ENCODE measurements around the gene ZNF787.
"Not testable (repeated sequence)": the region's sequence is repeated elsewhere in the genome, so short reads cannot be mapped to it uniquely, and the experiment has no call there.

ZNF787 gene

GRCh38 chr19:56119582-56119978 is 1.5 kb downstream of the ZNF787 start:
- DNase-seq (ENCODE audit: low read depth), result no peak

- DNase-seq (ENCODE audit: low read depth), result no peak
These were observed 2.2 kb downstream of the ZNF787 start for GRCh38 chr19:56118666-56119581.

DNA sequence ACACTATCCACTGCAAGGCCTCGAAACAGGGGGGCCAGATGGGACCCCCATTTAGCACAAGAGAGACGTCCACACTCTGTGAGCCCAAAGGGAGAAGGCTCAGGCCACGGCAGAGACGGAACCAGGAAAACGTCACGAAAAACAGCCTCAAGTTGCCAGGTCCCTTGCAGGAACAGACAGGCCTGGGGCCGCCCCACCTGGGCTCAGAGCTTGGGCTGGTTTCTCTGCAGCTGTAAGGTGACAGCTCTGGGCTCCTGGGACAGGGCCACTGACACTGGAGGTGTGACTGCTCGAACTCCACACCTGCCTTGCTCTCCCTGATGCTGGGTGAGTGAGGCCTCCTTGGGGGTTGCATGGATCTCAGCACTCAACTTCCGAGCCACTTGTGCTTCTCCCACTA is 3.2 kb downstream of the ZNF787 start:
- DNase-seq (ENCODE audit: low read depth), result no peak

- DNase-seq (ENCODE audit: low read depth), result no peak
These were observed 3.7 kb downstream of the ZNF787 start for GRCh38 chr19:56117376-56117884.

- no peak for DNase-seq (ENCODE audit: low read depth)
These were observed 4.5 kb downstream of the ZNF787 start for GRCh38 chr19:56116606-56117005.

DNA sequence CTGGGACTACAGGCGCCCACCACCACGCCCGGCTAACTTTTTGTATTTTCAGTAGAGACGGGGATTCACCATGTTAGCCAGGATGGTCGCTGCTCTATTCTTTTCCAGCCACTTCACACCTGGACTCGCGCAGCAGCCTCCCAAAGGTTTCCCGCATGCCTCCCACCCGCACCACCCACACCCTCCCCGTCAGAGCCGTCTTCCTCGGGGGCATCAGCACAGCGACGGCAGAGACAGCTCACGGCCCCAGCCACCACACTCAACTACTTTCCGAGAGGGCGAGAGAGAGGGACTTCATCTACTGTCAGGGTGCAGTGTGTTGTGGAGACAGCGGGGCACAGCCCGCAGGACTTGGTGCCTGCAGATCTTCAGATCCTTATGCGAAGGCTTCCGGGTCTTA is 5.6 kb downstream of the ZNF787 start:
- no peak for DNase-seq (ENCODE audit: low read depth)

DNA sequence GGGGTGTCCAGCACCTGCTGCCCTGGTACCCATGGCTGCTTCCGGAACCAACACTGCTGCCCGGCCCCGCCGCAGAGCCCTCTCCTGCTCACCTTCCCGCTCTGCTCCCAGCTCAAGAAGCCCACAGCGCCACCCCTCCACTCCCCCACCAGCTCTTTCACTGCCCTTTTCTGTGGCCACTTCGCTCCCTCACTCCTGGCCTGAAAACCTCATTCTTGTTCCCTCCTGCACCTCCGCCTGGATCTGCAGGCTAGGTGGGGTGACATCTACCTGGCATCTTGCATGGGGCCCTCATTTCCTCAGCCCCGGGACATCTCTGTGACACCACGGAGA is 6.4 kb downstream of the ZNF787 start:
- no peak for DNase-seq (ENCODE audit: low read depth)

DNA sequence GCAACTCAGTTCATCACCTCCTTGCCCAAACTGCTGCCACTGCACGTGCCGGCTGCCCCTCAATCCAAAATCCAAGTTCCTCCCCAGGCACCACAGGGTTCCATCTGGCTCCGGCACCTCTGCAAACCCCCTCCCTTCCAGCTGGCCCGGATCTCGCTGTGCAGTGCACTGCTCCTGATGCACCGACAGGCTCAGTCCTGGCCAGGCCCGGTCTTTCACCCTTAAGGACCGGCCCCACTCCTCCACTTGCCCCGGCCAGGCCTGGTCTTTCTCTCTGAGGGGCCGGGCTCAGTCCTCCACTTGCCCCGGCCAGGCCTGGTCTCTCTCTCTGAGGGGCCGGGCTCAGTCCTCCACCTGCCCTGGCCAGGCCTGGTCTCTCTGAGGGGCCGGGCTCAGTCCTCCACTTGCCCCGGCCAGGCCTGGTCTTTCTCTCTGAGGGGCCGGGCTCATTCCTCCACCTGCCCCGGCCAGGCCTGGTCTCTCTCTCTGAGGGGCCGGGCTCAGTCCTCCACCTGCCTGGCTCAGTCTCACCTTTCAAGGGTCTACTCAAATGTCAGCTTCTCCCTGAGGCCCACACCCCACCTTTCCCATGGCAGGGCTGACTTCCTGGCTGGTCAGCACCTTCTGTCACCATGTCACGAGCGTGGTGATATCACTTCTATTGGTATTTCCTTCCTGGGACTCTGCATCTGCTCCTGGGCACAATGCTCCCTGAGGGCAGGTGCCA is 6.9 kb downstream of the ZNF787 start:
- no peak for DNase-seq (ENCODE audit: low read depth)

DNA sequence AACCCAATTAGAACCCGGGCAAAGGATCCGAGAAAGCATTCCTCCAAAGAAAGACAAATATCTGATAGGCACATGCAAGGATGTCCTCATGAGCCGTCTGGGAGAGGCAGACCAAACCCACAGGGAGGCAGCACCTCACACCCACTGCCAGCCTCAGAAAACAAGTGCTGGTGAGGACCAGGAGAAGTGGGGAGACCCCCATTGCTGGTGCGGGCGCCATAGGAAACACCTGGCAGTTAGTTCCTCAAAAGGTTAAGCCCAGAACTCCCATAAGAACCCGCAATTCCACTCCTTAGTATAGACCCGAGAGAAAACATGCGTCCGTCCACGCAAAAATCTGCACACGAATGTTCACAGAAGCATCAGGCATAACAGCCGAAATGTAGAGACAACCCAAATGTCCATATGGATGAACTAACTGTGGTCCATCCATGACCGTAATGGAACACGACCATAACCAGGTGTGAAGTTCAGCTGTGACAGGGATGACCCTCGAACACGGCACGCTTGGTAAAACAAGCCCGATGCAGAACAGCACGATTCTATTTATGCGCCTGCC is 7.9 kb downstream of the ZNF787 start:
- no peak for DNase-seq (ENCODE audit: low read depth)

GRCh38 chr19:56112313-56112709 is 8.8 kb downstream of the ZNF787 start:
- no peak for DNase-seq (ENCODE audit: low read depth)

DNA sequence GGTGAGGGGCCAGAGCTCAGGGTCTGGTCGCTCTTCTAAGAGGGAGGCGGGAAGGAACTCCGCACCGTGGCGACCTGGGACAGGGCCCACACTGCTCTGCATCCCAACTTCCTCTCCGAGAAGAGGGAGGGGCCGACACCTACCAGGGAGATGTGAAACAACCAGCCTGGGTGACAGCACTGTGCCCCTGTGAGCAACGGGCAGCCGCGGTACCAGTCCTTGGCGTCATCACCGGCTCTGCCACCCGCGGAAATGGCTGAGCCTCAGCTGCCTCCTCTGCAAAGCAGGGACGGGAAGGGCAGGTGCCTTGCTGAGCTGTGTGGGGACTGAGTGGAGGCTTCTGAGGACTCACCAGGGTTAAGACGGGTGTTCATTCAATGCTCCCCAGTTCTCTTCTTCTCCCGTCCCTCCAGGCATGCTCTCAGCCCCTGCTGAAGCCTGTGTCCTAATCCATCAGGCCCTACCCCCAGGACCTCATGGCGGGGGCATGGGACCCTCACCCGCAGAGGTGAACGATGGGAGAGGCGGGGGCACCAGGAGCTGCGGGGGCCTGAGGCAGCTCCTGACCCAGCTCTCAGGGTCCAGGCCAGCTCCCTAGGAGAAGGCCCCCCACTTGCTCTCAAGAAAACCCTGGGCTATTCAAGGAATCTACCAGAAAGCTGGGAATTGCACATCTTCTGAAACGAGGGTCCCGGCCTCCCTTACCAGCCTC is 9.3 kb downstream of the ZNF787 start:
- DNase-seq (ENCODE audit: low read depth), result peak; percentile 19

- DNase-seq (ENCODE audit: low read depth), result no peak
These were observed 10.3 kb downstream of the ZNF787 start for GRCh38 chr19:56110515-56111448.

- no peak for DNase-seq (ENCODE audit: low read depth)
These were observed 11.9 kb downstream of the ZNF787 start for GRCh38 chr19:56109226-56109625.

- no peak for DNase-seq (ENCODE audit: low read depth)
These were observed 12.5 kb downstream of the ZNF787 start for GRCh38 chr19:56108447-56109195.

DNA sequence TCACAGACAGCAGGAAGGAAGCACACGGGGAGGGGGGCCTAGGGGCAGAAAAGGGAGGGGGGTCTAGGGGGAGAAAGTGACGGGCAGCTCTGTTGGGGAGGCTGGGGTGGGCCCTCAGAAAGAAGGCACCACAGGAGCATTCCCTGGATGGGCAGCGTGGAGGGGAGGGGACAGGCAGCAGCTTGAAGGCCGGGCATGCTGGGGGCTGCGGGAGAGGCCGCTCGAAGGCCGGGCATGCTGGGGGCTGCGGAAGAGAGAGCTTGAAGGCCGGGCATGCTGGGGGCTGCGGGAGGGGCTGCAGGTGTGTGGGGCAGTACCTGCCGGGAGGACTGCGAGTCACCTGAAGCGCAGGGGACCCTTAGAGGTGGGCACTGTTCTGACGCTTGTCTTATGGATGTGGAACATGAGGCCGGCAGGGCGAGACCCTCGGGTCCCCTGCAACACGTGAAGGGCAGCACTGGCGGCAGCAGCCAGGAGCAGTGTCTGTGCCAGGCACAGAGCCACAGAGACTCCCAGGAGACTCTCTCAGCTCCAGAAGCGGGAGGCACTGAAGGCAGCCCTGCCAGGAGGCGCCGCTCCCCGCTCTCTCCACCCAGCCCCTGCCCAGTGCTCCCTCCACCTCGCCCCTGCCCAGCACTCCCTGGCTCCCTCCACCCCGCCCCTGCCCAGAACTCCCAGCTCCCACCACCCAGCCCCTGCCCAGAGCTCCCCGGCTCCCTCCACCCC is 13.3 kb downstream of the ZNF787 start:
- DNase-seq (ENCODE audit: low read depth), result no peak

DNA sequence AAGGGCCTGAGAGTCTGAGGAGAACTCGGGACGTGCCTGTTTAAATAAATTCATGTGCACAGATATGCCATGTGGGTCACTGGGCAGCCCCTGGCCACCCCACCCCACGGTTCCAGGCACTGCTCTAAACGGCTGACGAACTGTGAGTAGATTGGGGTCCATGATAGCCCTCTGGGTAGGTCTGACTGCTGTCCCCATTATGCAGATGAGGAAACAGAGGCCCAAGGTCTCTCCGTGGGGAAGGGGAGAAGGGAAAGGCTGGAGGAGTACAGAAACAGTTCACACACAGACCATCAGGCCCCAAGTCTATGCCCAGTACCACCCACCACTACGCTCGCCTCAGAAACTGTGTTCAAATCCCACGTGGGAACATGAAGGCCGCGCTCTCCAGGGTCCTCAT is 14.1 kb downstream of the ZNF787 start:
- no peak for DNase-seq (ENCODE audit: low read depth)

DNA sequence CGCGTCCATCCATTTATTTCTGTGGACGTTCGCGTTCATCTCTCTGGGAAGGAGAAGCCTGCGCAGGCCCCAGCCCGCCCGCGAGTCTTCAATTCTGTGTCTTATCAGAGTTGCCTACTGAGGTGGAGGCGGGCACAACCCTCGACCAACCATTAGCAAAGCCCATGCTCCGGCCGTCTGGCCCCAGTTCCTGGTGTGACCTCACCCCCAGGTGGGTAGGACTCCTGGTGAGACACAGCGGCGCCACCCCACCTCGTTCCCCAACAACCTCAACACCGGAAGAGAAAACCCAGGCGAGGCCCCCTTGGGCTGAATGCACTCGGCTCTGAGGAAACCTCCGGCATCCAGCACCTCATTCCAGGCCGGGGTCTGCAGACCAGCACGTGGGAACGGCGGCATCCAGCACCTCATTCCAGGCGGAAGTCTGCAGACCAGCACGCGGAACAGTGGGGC is 14.7 kb downstream of the ZNF787 start:
- DNase-seq (ENCODE audit: low read depth), result no peak

- not testable (repeated sequence) for DNase-seq (ENCODE audit: low read depth)
These were observed 15.2 kb downstream of the ZNF787 start for GRCh38 chr19:56105831-56106396.

- DNase-seq (ENCODE audit: low read depth), result peak; percentile 22
These were observed 15.9 kb downstream of the ZNF787 start for GRCh38 chr19:56105090-56105701.

All from stimulated activated CD8-positive, alpha-beta memory T cell treated with anti-CD3 and anti-CD28 coated beads, Interleukin-12 subunit alpha, Interleukin-12 subunit beta, amount 100 ng/mL, for 1 hour (primary cell).